DOHH2 (cell line): ENCODE results near the gene ZDHHC9.

Source experiments
- H3F3A ChIP-seq: fragments of 200-600 bp; sonication (generic), shearing (Covaris generic); 2 replicates; pipeline ENCODE4 v1.6.0; 2016; ENCODE audit warnings: antibody characterized with exemption, mild to moderate bottlenecking; ENCODE audit not compliant: control insufficient read depth, insufficient read depth
- H3K27ac ChIP-seq: fragments of 200-600 bp; sonication (generic); 2 replicates; pipeline ENCODE4 v1.5.1; 2014; ENCODE audit warnings: low read depth, mild to moderate bottlenecking, low read length, moderate library complexity
- H3K27me3 ChIP-seq: fragments of 200-600 bp; sonication (generic); 2 replicates; pipeline ENCODE4 v1.6.1; 2014; ENCODE audit warnings: mild to moderate bottlenecking, low read length, mixed read lengths; ENCODE audit not compliant: control insufficient read depth
- H3K36me3 ChIP-seq: fragments of 200-600 bp; sonication (generic); 2 replicates; pipeline ENCODE4 v1.6.1; 2014; ENCODE audit warnings: mild to moderate bottlenecking, low read length, moderate library complexity, mixed read lengths; ENCODE audit not compliant: control insufficient read depth
- H3K4me1 ChIP-seq: fragments of 200-600 bp; sonication (generic); 2 replicates; pipeline ENCODE4 v1.6.1; 2014; ENCODE audit warnings: mild to moderate bottlenecking, low read length, mixed read lengths; ENCODE audit not compliant: control insufficient read depth
- H3K4me2 ChIP-seq: fragments of 200-600 bp; sonication (generic); 2 replicates; pipeline ENCODE4 v1.6.0; 2014; ENCODE audit warnings: mild to moderate bottlenecking, low read length, moderate library complexity
- H3K4me3 ChIP-seq: fragments of 200-600 bp; sonication (generic); 2 replicates; pipeline ENCODE4 v1.5.1; 2014; ENCODE audit warnings: mild to moderate bottlenecking, low read length, mixed read lengths
- H3K79me2 ChIP-seq: fragments of 200-600 bp; sonication (generic); 2 replicates; pipeline ENCODE4 v1.6.1; 2014; ENCODE audit warnings: mild to moderate bottlenecking, low read length, mixed read lengths; ENCODE audit not compliant: control insufficient read depth
- H3K9me2 ChIP-seq: fragments of 200-600 bp; sonication (generic); replicated peaks from 2 replicates; pipeline ENCODE4 v1.6.1; 2014; ENCODE audit warnings: mild to moderate bottlenecking, low read length, mixed read lengths; ENCODE audit not compliant: control insufficient read depth
- H3K9me3 ChIP-seq: fragments of 200-600 bp; sonication (generic); 2 replicates; pipeline ENCODE4 v1.6.1; 2014; ENCODE audit warnings: antibody characterized with exemption, low read length, mixed read lengths; ENCODE audit not compliant: control insufficient read depth, insufficient read depth
- H4K20me1 ChIP-seq: fragments of 200-600 bp; sonication (generic); 2 replicates; pipeline ENCODE4 v1.6.0; 2014; ENCODE audit warnings: low read depth, mild to moderate bottlenecking, antibody characterized with exemption, low read length, moderate library complexity; ENCODE audit not compliant: control insufficient read depth, insufficient read depth
- CTCF ChIP-seq: fragments of 200-600 bp; sonication (generic); IDR thresholded peaks from one replicate; pipeline ENCODE4 v1.5.1; 2014; ENCODE audit warnings: antibody characterized with exemption, mild to moderate bottlenecking, low read depth, low read length; ENCODE audit not compliant: poor library complexity, severe bottlenecking
- EZH2phosphoT487 ChIP-seq: fragments of 200-600 bp; sonication (generic); IDR thresholded peaks from 2 replicates; pipeline ENCODE4 v1.6.1; 2017; ENCODE audit warnings: borderline replicate concordance, mild to moderate bottlenecking, antibody characterized with exemption, low read length, moderate library complexity, mixed read lengths

ZDHHC9 gene

GRCh38 chrX:129846716-129847115 is 3.0 kb upstream of the ZDHHC9 start:
- Histone ChIP-seq H4K20me1 (no peaks in the 10 kb centered on the region), H3K36me3 (peaks cover 1% of the 10 kb centered on the region), H3K9me2 (no peaks in the 10 kb centered on the region), H3F3A (no peaks in the 10 kb centered on the region), H3K4me2 (no peak overlapping the region), H3K4me1 (peaks cover 15% of the 10 kb centered on the region), H3K27ac (no peak overlapping the region), H3K9me3 (no peaks in the 10 kb centered on the region), H3K27me3 (no peaks in the 10 kb centered on the region), H3K79me2 (peaks cover 6% of the 10 kb centered on the region; the same call in 1 of the 2 replicates), H3K4me3 (no peak overlapping the region)
- no peak for TF ChIP-seq EZH2phosphoT487

- Histone ChIP-seq H3K4me2 (no peak overlapping the region), H3K36me3 (peaks cover 8% of the 10 kb centered on the region), H3K27me3 (no peaks in the 10 kb centered on the region), H3K4me1 (peaks cover 15% of the 10 kb centered on the region), H3K79me2 (peaks cover 8% of the 10 kb centered on the region; the same call in 1 of the 2 replicates), H3K9me2 (no peaks in the 10 kb centered on the region), H3F3A (no peaks in the 10 kb centered on the region), H3K27ac (no peak overlapping the region), H3K9me3 (no peaks in the 10 kb centered on the region), H3K4me3 (no peak overlapping the region), H4K20me1 (no peaks in the 10 kb centered on the region)
- TF ChIP-seq EZH2phosphoT487 (no peak), CTCF (no peak)
Measured at GRCh38 chrX:129845616-129846190, 2.0 kb upstream of the ZDHHC9 start.

GRCh38 chrX:129843209-129843458 is 552 bp downstream of the ZDHHC9 start:
- peak overlapping the region; percentile 84 for H3K4me2 ChIP-seq
- H3K4me1 ChIP-seq = peaks cover 20% of the 10 kb centered on the region
- peak overlapping the region; percentile 90 for H3K4me3 ChIP-seq
- H3K27me3 ChIP-seq = no peaks in the 10 kb centered on the region
- H3K27ac ChIP-seq = no peak overlapping the region
- TF ChIP-seq CTCF (no peak), EZH2phosphoT487 (no peak)
- H3K79me2 ChIP-seq = peaks cover 15% of the 10 kb centered on the region
- no peaks in the 10 kb centered on the region for H3F3A ChIP-seq
- H3K9me2 ChIP-seq = no peaks in the 10 kb centered on the region
- peaks cover 8% of the 10 kb centered on the region for H3K36me3 ChIP-seq
- no peaks in the 10 kb centered on the region for H4K20me1 ChIP-seq
- H3K9me3 ChIP-seq = no peaks in the 10 kb centered on the region

GRCh38 chrX:129842510-129843208 is 1.0 kb downstream of the ZDHHC9 start:
- no peaks in the 10 kb centered on the region for H4K20me1 ChIP-seq
- no peaks in the 10 kb centered on the region for H3K9me2 ChIP-seq
- H3K79me2 ChIP-seq = peaks cover 15% of the 10 kb centered on the region
- H3K4me1 ChIP-seq = peaks cover 20% of the 10 kb centered on the region
- peak overlapping the region; percentile 84 for H3K4me2 ChIP-seq
- H3K9me3 ChIP-seq = no peaks in the 10 kb centered on the region
- no peak overlapping the region for H3K27ac ChIP-seq
- no peak for TF ChIP-seq CTCF
- TF ChIP-seq EZH2phosphoT487 = no peak
- H3K36me3 ChIP-seq = peaks cover 10% of the 10 kb centered on the region
- no peaks in the 10 kb centered on the region for H3K27me3 ChIP-seq
- peak overlapping the region; percentile 90 for H3K4me3 ChIP-seq
- no peaks in the 10 kb centered on the region for H3F3A ChIP-seq
